Hematopoietic multipotent progenitor cell treated with erythropoietin and hydrocortisone succinate and interleukin-3 and kit ligand, for 6 days (in vitro differentiated cells): ENCODE results near the gene CNPY4.

Experiments
- DNase-seq: peaks from one replicate; pipeline ENCODE4 v3.0.0-alpha.2; 2015

Gene CNPY4

DNA sequence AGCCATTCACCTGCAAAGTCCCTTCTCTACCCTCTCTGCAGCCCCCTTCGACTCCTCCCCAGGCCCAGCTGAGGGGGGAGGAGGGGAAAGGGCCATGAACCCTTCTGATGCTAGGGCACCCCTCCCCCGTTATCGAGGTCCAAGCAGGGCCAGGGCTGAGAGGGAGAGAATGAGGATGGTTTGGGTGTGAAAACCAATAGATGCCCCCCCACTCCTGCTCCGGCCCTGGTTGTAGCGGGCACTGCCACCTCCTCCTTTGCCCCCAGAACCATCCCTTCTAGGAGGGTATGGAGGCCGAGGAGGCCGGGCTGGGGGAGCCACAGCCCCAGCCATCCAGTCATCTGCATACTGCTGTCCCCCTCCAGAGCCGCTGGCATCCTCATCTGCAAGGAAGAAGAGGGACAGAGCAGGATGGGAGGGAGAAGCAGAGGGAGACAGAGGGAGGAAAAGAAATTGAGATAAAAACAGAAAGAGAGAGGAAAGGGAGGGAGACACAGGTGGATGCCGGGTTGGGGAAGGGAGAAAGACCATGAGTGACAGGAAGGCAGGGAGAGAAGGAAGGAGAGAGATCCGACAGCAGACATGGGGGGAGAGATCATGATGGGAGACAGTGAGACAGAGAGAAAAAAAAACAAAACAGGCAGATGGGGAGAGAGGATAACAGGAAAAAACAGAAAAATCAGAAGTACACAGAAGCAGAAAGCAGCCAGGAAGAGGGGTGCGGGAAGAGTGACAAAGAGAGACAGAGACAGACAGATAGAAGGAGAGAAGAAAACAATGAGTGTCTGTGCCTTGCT lies 50.9 kb downstream of the CNPY4 start:
- DNase-seq, result no peak

DNA sequence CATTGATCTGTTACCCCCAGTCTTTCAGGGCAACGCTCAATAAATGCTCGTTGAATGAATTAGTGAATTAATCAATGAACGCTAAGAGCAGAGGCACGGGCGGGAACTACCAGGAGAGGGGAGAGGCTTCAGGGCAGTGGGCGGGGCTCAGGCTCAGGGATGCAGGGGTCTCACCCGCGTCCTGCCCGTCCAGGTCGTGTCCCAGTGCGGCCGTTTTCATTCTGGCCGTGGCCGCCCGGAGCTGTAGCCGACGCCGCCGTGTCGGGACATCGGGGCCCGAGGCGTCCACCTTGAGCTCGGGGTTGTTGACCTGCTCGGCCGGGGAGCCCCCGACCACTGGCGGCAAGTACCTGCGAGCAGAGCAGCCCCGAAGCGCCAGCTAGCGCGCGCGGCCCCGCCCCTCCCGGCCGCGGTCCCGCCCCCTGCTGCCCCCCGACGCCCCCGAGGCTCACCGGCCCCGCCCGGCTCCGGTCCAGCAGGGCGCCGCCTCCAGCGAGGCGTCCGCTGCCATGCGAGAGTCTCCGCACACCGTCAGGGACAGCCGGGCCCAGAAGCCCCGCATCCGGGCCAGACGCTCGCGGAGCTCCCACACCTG lies 51.8 kb downstream of the CNPY4 start:
- DNase-seq, result no peak

DNA sequence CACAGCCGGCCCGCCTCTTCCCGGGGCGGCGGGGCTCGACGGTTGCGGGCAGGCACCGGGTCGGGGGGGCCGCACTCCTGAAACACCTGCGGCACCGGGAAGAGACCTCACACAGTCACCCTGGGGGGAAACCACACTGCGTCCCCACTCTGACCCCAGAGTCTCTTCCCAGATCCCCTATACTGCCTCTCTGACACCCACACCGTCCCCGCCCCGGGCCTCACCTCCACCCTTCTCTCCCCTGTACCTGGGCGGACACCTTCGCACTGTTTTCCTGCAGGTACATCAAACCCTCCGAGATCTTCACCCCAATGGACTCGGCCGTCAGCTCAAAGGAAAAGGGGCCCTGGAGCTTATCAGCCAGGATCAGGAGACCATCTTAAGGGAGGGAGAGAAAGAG lies 52.4 kb downstream of the CNPY4 start:
- no peak for DNase-seq

DNA sequence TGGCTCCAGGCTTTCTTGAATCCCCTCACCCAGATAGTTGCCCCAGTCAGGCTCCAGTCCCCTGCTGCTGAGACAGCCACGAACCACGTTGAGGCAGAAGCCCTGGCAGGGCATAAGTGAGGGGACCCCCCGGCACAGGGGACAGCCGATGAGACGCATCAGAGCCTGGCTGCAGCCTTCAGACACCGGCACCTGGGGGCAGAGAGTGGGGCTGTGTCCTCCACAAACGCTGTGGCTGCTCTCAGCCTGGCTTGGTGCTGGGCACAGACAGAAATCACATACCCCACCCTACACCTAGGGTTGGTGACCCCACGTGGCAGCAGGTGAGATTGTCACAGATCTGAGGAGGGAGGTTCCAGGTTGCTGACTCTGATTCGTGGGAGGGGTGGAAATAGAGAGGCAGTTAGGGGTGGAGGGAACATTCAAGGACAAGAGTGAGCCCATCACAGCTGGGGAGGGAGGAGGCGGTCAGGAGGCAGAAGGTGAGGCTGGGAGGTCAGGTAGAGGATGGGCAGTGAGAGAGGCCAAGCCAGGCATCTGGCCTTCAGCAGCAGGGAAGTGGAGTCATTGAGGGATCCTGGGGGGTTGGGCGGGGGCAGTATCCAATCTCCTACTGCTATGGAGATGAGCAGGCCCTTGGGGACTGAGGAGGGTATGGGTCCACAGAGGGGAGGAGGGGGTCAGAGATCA lies 54.5 kb downstream of the CNPY4 start:
- DNase-seq, result no peak

DNA sequence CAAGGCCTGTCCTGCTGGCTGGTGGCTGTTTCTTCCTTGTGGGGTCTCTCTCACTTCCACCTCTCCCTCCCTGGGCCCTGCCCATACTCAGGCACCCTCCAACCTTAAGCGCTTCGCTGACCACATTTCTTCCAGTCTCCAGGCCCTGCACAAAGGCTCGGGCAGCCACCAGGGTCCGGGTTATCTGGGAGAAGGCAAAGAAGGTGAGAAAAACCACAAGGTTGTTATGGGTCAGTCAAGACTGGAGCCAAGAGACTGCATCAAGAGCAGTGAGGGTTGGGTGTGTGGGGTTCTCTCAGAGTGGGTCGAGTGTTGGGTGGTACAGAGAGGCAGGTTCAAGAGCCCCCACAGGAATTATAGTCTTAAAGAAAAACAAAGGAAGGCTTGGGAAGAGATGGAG lies 55.1 kb downstream of the CNPY4 start:
- no peak for DNase-seq
